GM12875 (cell line): ENCODE measurements around the gene UQCR10.
A peak's percentile ranks its signal among the peaks of the same experiment; 100 is the strongest.

ENCODE experiments used
- H3K4me3 ChIP-seq: one replicate; pipeline ENCODE4 v1.5.1; 2011; ENCODE audit warnings: low read depth, low read length, control low read depth
- CTCF ChIP-seq: IDR thresholded peaks from 2 replicates; pipeline ENCODE4 v1.5.1; 2011; ENCODE audit warnings: low read depth, mild to moderate bottlenecking, control low read depth, inconsistent platforms, low read length, moderate library complexity, borderline replicate concordance; ENCODE audit not compliant: insufficient read depth

UQCR10 gene

GRCh38 chr22:29767171-29768051 is at the start of gene UQCR10:
TSS of gene UQCR10 (plus strand) at chr22:29767369. CDS start at chr22:29767399, 30 bp downstream.
- TF ChIP-seq CTCF = no peak
- peak within 1 kb of the TSS; percentile 78 for H3K4me3 ChIP-seq

- no peak overlapping the region for H3K4me3 ChIP-seq
- no peak for TF ChIP-seq CTCF
These were observed 49.4 kb upstream of the UQCR10 start for GRCh38 chr22:29717789-29718188.

GRCh38 chr22:29718949-29719898 is 47.9 kb upstream of the UQCR10 start:
- H3K4me3 ChIP-seq = no peak overlapping the region
- TF ChIP-seq CTCF = no peak

- TF ChIP-seq CTCF = no peak
- H3K4me3 ChIP-seq = no peak within 1 kb of the TSS
These were observed 47.1 kb upstream of the UQCR10 start, which contains the start of gene CABP7 for GRCh38 chr22:29719899-29720645. TSS of gene CABP7 (plus strand) at chr22:29720003. CDS start at chr22:29720425, 422 bp downstream.

GRCh38 chr22:29720811-29721323 is 46.3 kb upstream of the UQCR10 start:
- H3K4me3 ChIP-seq = no peak overlapping the region
- no peak for TF ChIP-seq CTCF

- TF ChIP-seq CTCF = no peak
- H3K4me3 ChIP-seq = no peak overlapping the region
These were observed 45.0 kb upstream of the UQCR10 start for GRCh38 chr22:29722151-29722550.
